Measurements from ENCODE around the gene SRL.

Gene SRL

GRCh38 chr16:4190712-4191333, 51.1 kb downstream of the SRL start:
- Histone ChIP-seq H3K4me3 (ENCODE audit: low read depth, low read length) (no peak overlapping the region), H3K27me3 (ENCODE audit: control insufficient read depth, insufficient read depth, low read length) (peaks cover 5% of the 10 kb centered on the region), H3K36me3 (ENCODE audit: control insufficient read depth, insufficient read depth, low read length) (no peaks in the 10 kb centered on the region), H3K4me1 (ENCODE audit: control insufficient read depth, insufficient read depth, low read length) (peaks cover 2% of the 10 kb centered on the region), H3K9ac (ENCODE audit: low read depth, low read length) (no peak overlapping the region), H3K9me3 (ENCODE audit: control insufficient read depth, insufficient read depth, low read length) (no peaks in the 10 kb centered on the region)

GRCh38 chr16:4190086-4190485, 51.8 kb downstream of the SRL start:
- Histone ChIP-seq H3K4me3 (ENCODE audit: low read depth, low read length) (no peak overlapping the region), H3K9ac (ENCODE audit: low read depth, low read length) (no peak overlapping the region), H3K4me1 (ENCODE audit: control insufficient read depth, insufficient read depth, low read length) (peaks cover 2% of the 10 kb centered on the region), H3K27me3 (ENCODE audit: control insufficient read depth, insufficient read depth, low read length) (peaks cover 5% of the 10 kb centered on the region), H3K36me3 (ENCODE audit: control insufficient read depth, insufficient read depth, low read length) (no peaks in the 10 kb centered on the region), H3K9me3 (ENCODE audit: control insufficient read depth, insufficient read depth, low read length) (no peaks in the 10 kb centered on the region)

GRCh38 chr16:4184038-4184702, 57.7 kb downstream of the SRL start:
- Histone ChIP-seq H3K36me3 (ENCODE audit: control insufficient read depth, insufficient read depth, low read length) (no peaks in the 10 kb centered on the region), H3K9me3 (ENCODE audit: control insufficient read depth, insufficient read depth, low read length) (no peaks in the 10 kb centered on the region), H3K4me1 (ENCODE audit: control insufficient read depth, insufficient read depth, low read length) (peaks cover 2% of the 10 kb centered on the region), H3K4me3 (ENCODE audit: low read depth, low read length) (peak overlapping the region; percentile 81), H3K27me3 (ENCODE audit: control insufficient read depth, insufficient read depth, low read length) (peaks cover 6% of the 10 kb centered on the region), H3K9ac (ENCODE audit: low read depth, low read length) (peak overlapping the region; percentile 24)

- H3K4me3 ChIP-seq (ENCODE audit: low read depth, low read length): peak overlapping the region; percentile 81
- peaks cover 3% of the 10 kb centered on the region for H3K27me3 ChIP-seq (ENCODE audit: control insufficient read depth, insufficient read depth, low read length)
- peak overlapping the region; percentile 82 for H3K9ac ChIP-seq (ENCODE audit: low read depth, low read length)
- no peaks in the 10 kb centered on the region for H3K4me1 ChIP-seq (ENCODE audit: control insufficient read depth, insufficient read depth, low read length)
- no peaks in the 10 kb centered on the region for H3K9me3 ChIP-seq (ENCODE audit: control insufficient read depth, insufficient read depth, low read length)
- H3K36me3 ChIP-seq (ENCODE audit: control insufficient read depth, insufficient read depth, low read length): no peaks in the 10 kb centered on the region
These were observed 58.4 kb downstream of the SRL start for GRCh38 chr16:4183237-4184037.

- Histone ChIP-seq H3K9ac (ENCODE audit: low read depth, low read length) (no peak overlapping the region), H3K4me3 (ENCODE audit: low read depth, low read length) (peak overlapping the region; percentile 81)
These were observed 59.2 kb downstream of the SRL start for GRCh38 chr16:4182581-4183236.

GRCh38 chr16:4180511-4180910, 61.4 kb downstream of the SRL start:
- Histone ChIP-seq H3K4me1 (ENCODE audit: control insufficient read depth, insufficient read depth, low read length) (no peaks in the 10 kb centered on the region), H3K27me3 (ENCODE audit: control insufficient read depth, insufficient read depth, low read length) (peaks cover 3% of the 10 kb centered on the region), H3K4me3 (ENCODE audit: low read depth, low read length) (no peak overlapping the region), H3K9ac (ENCODE audit: low read depth, low read length) (no peak overlapping the region), H3K36me3 (ENCODE audit: control insufficient read depth, insufficient read depth, low read length) (no peaks in the 10 kb centered on the region), H3K9me3 (ENCODE audit: control insufficient read depth, insufficient read depth, low read length) (no peaks in the 10 kb centered on the region)

More at GRCh38 chr16:4182581-4183236, 59.2 kb downstream of the SRL start:
- H3K27me3 ChIP-seq (ENCODE audit: control insufficient read depth, insufficient read depth, low read length): peaks cover 3% of the 10 kb centered on the region
- H3K4me1 ChIP-seq (ENCODE audit: control insufficient read depth, insufficient read depth, low read length): no peaks in the 10 kb centered on the region
- no peaks in the 10 kb centered on the region for H3K36me3 ChIP-seq (ENCODE audit: control insufficient read depth, insufficient read depth, low read length)
- no peaks in the 10 kb centered on the region for H3K9me3 ChIP-seq (ENCODE audit: control insufficient read depth, insufficient read depth, low read length)

GRCh38 chr16:4179763-4180260, 62.1 kb downstream of the SRL start:
- no peaks in the 10 kb centered on the region for H3K4me1 ChIP-seq (ENCODE audit: control insufficient read depth, insufficient read depth, low read length)
- no peaks in the 10 kb centered on the region for H3K9me3 ChIP-seq (ENCODE audit: control insufficient read depth, insufficient read depth, low read length)
- peaks cover 2% of the 10 kb centered on the region for H3K27me3 ChIP-seq (ENCODE audit: control insufficient read depth, insufficient read depth, low read length)
- H3K36me3 ChIP-seq (ENCODE audit: control insufficient read depth, insufficient read depth, low read length): no peaks in the 10 kb centered on the region
- H3K9ac ChIP-seq (ENCODE audit: low read depth, low read length): no peak overlapping the region
- H3K4me3 ChIP-seq (ENCODE audit: low read depth, low read length): no peak overlapping the region

- H3K27me3 ChIP-seq (ENCODE audit: control insufficient read depth, insufficient read depth, low read length): no peaks in the 10 kb centered on the region
- H3K9ac ChIP-seq (ENCODE audit: low read depth, low read length): no peak overlapping the region
- no peak overlapping the region for H3K4me3 ChIP-seq (ENCODE audit: low read depth, low read length)
- H3K36me3 ChIP-seq (ENCODE audit: control insufficient read depth, insufficient read depth, low read length): no peaks in the 10 kb centered on the region
- H3K4me1 ChIP-seq (ENCODE audit: control insufficient read depth, insufficient read depth, low read length): no peaks in the 10 kb centered on the region
- H3K9me3 ChIP-seq (ENCODE audit: control insufficient read depth, insufficient read depth, low read length): no peaks in the 10 kb centered on the region
These were observed 62.9 kb downstream of the SRL start for GRCh38 chr16:4179020-4179419.

GRCh38 chr16:4178468-4179010, 63.3 kb downstream of the SRL start:
- H3K36me3 ChIP-seq (ENCODE audit: control insufficient read depth, insufficient read depth, low read length): no peaks in the 10 kb centered on the region
- H3K9ac ChIP-seq (ENCODE audit: low read depth, low read length): no peak overlapping the region
- H3K4me1 ChIP-seq (ENCODE audit: control insufficient read depth, insufficient read depth, low read length): no peaks in the 10 kb centered on the region

GRCh38 chr16:4176906-4177417, 64.9 kb downstream of the SRL start:
- Histone ChIP-seq H3K4me3 (ENCODE audit: low read depth, low read length) (no peak overlapping the region), H3K9me3 (ENCODE audit: control insufficient read depth, insufficient read depth, low read length) (no peaks in the 10 kb centered on the region), H3K4me1 (ENCODE audit: control insufficient read depth, insufficient read depth, low read length) (no peaks in the 10 kb centered on the region), H3K36me3 (ENCODE audit: control insufficient read depth, insufficient read depth, low read length) (no peaks in the 10 kb centered on the region), H3K27me3 (ENCODE audit: control insufficient read depth, insufficient read depth, low read length) (no peaks in the 10 kb centered on the region), H3K9ac (ENCODE audit: low read depth, low read length) (no peak overlapping the region)

More at GRCh38 chr16:4178468-4179010, 63.3 kb downstream of the SRL start:
- no peaks in the 10 kb centered on the region for H3K27me3 ChIP-seq (ENCODE audit: control insufficient read depth, insufficient read depth, low read length)
- no peaks in the 10 kb centered on the region for H3K9me3 ChIP-seq (ENCODE audit: control insufficient read depth, insufficient read depth, low read length)
- no peak overlapping the region for H3K4me3 ChIP-seq (ENCODE audit: low read depth, low read length)

GRCh38 chr16:4175849-4176248, 66.0 kb downstream of the SRL start:
- Histone ChIP-seq H3K9ac (ENCODE audit: low read depth, low read length) (no peak overlapping the region), H3K4me1 (ENCODE audit: control insufficient read depth, insufficient read depth, low read length) (no peaks in the 10 kb centered on the region)

More at GRCh38 chr16:4175849-4176248, 66.0 kb downstream of the SRL start:
- no peaks in the 10 kb centered on the region for H3K36me3 ChIP-seq (ENCODE audit: control insufficient read depth, insufficient read depth, low read length)
- H3K27me3 ChIP-seq (ENCODE audit: control insufficient read depth, insufficient read depth, low read length): no peaks in the 10 kb centered on the region
- no peaks in the 10 kb centered on the region for H3K9me3 ChIP-seq (ENCODE audit: control insufficient read depth, insufficient read depth, low read length)
- no peak overlapping the region for H3K4me3 ChIP-seq (ENCODE audit: low read depth, low read length)
